NCI-H526 treated with DMSO at 0.1 percent for 48 hours (cell line): Measurements from ENCODE around the gene SPDYE1.
"Not testable (repeated sequence)": the region's sequence is repeated elsewhere in the genome, so short reads cannot be mapped to it uniquely, and the experiment has no call there.

Source experiments
- DNase-seq: peaks from one replicate; lab custom pipeline; 2025; lab: John Stamatoyannopoulos, UW

SPDYE1 gene

GRCh38 chr7:43992896-43993295 is 4.8 kb upstream of the SPDYE1 start:
- DNase-seq = not testable (repeated sequence)

- not testable (repeated sequence) for DNase-seq
These were observed 3.0 kb upstream of the SPDYE1 start for GRCh38 chr7:43994681-43995080.

GRCh38 chr7:44012081-44012480 is 14.4 kb downstream of the SPDYE1 start:
- DNase-seq = not testable (repeated sequence)

GRCh38 chr7:44015090-44015489 is 17.4 kb downstream of the SPDYE1 start:
- DNase-seq = not testable (repeated sequence)

GRCh38 chr7:44018857-44019807 is 21.4 kb downstream of the SPDYE1 start:
- peak; percentile 79 for DNase-seq

GRCh38 chr7:44019825-44020224 is 22.1 kb downstream of the SPDYE1 start:
- DNase-seq = not testable (repeated sequence)

GRCh38 chr7:44022069-44022468 is 24.4 kb downstream of the SPDYE1 start:
- DNase-seq = not testable (repeated sequence)

GRCh38 chr7:44022796-44023467 is 25.2 kb downstream of the SPDYE1 start:
- not testable (repeated sequence) for DNase-seq

GRCh38 chr7:44029433-44029832 is 31.7 kb downstream of the SPDYE1 start:
- DNase-seq = not testable (repeated sequence)

- not testable (repeated sequence) for DNase-seq
These were observed 32.3 kb downstream of the SPDYE1 start for GRCh38 chr7:44030029-44030428.

- not testable (repeated sequence) for DNase-seq
These were observed 33.6 kb downstream of the SPDYE1 start for GRCh38 chr7:44031319-44031718.

GRCh38 chr7:44032031-44032430 is 34.3 kb downstream of the SPDYE1 start:
- not testable (repeated sequence) for DNase-seq

- DNase-seq = not testable (repeated sequence)
These were observed 36.5 kb downstream of the SPDYE1 start for GRCh38 chr7:44033971-44034844.

- DNase-seq = peak; percentile 19
These were observed 38.7 kb downstream of the SPDYE1 start for GRCh38 chr7:44036364-44036763.

- DNase-seq = not testable (repeated sequence)
These were observed 40.3 kb downstream of the SPDYE1 start for GRCh38 chr7:44037951-44038350.

- not testable (repeated sequence) for DNase-seq
These were observed 40.9 kb downstream of the SPDYE1 start for GRCh38 chr7:44038553-44038952.

GRCh38 chr7:44038961-44039558 is 41.4 kb downstream of the SPDYE1 start:
- peak; percentile 89 for DNase-seq

- not testable (repeated sequence) for DNase-seq
These were observed 42.2 kb downstream of the SPDYE1 start for GRCh38 chr7:44039800-44040492.

- DNase-seq = peak; percentile 5
These were observed 42.8 kb downstream of the SPDYE1 start for GRCh38 chr7:44040493-44040891.

- DNase-seq = no peak
These were observed 44.5 kb downstream of the SPDYE1 start for GRCh38 chr7:44042221-44042620.

GRCh38 chr7:44043902-44044301 is 46.2 kb downstream of the SPDYE1 start:
- no peak for DNase-seq
